Measurements from ENCODE around the gene NEK6.
A peak's percentile ranks its signal among the peaks of the same experiment; 100 is the strongest.

NEK6 gene

GRCh38 chr9:124329206-124329792 lies 71.5 kb downstream of the NEK6 start:
- peaks cover under 1 to 7% of the 10 kb centered on the region in 2 donors for H3K4me1 Mint-ChIP-seq
- no peak overlapping the region for H3K27ac Mint-ChIP-seq
- H3K9me3 Mint-ChIP-seq = no peaks in the 10 kb centered on the region
- no peaks in the 10 kb centered on the region for H3K27me3 Mint-ChIP-seq
- peaks cover 47 to 67% of the 10 kb centered on the region in 2 donors for H3K36me3 Mint-ChIP-seq
- no peak for DNase-seq
- no peak for ATAC-seq (replicated peaks)
- no peak overlapping the region for H3K4me3 Mint-ChIP-seq

GRCh38 chr9:124330011-124330697 lies 72.4 kb downstream of the NEK6 start:
- no peak for DNase-seq

GRCh38 chr9:124331580-124331979 lies 73.8 kb downstream of the NEK6 start:
- H3K27ac Mint-ChIP-seq = no peak overlapping the region
- peaks cover 60 to 85% of the 10 kb centered on the region in 2 donors for H3K36me3 Mint-ChIP-seq
- H3K4me1 Mint-ChIP-seq = peaks cover 0 to 3% of the 10 kb centered on the region in 2 donors
- peaks cover 0 to 3% of the 10 kb centered on the region in 2 donors for H3K9me3 Mint-ChIP-seq
- ATAC-seq (replicated peaks) (no peak), DNase-seq (no peak)
- H3K4me3 Mint-ChIP-seq = no peak overlapping the region
- no peaks in the 10 kb centered on the region for H3K27me3 Mint-ChIP-seq

More at GRCh38 chr9:124330011-124330697, 72.4 kb downstream of the NEK6 start:
- peaks cover 53 to 75% of the 10 kb centered on the region in 2 donors for H3K36me3 Mint-ChIP-seq
- ATAC-seq (replicated peaks) = no peak
- no peaks in the 10 kb centered on the region for H3K9me3 Mint-ChIP-seq
- no peaks in the 10 kb centered on the region for H3K27me3 Mint-ChIP-seq
- no peak overlapping the region for H3K4me3 Mint-ChIP-seq
- peaks cover 0 to 3% of the 10 kb centered on the region in 2 donors for H3K4me1 Mint-ChIP-seq
- H3K27ac Mint-ChIP-seq = peak overlapping the region; percentile 88

GRCh38 chr9:124332361-124333202 lies 74.8 kb downstream of the NEK6 start:
- Mint-ChIP-seq H3K4me3 (no peak overlapping the region), H3K27me3 (no peaks in the 10 kb centered on the region), H3K27ac (peak overlapping the region; percentile 4), H3K9me3 (peaks cover 0 to 5% of the 10 kb centered on the region in 2 donors), H3K4me1 (peaks cover 0 to 3% of the 10 kb centered on the region in 2 donors), H3K36me3 (peaks cover 62 to 86% of the 10 kb centered on the region in 2 donors)
- DNase-seq (no peak), ATAC-seq (replicated peaks) (no peak)

- Mint-ChIP-seq H3K27me3 (no peaks in the 10 kb centered on the region), H3K27ac (no peak overlapping the region), H3K4me3 (no peak overlapping the region), H3K9me3 (peaks cover 0 to 5% of the 10 kb centered on the region in 2 donors), H3K4me1 (peaks cover 0 to 3% of the 10 kb centered on the region in 2 donors), H3K36me3 (peaks cover 68 to 87% of the 10 kb centered on the region in 2 donors)
- no peak for ATAC-seq (replicated peaks)
- DNase-seq = no peak
Observed at GRCh38 chr9:124333203-124333579, 75.4 kb downstream of the NEK6 start.

- Mint-ChIP-seq H3K4me3 (no peak overlapping the region), H3K36me3 (peaks cover 75 to 91% of the 10 kb centered on the region in 2 donors), H3K4me1 (peaks cover 0 to 3% of the 10 kb centered on the region in 2 donors), H3K27me3 (no peaks in the 10 kb centered on the region), H3K27ac (peak overlapping the region; percentile 65), H3K9me3 (peaks cover 0 to 5% of the 10 kb centered on the region in 2 donors)
- ATAC-seq (replicated peaks) = no peak
- DNase-seq = no peak
Observed at GRCh38 chr9:124334568-124335319, 77.0 kb downstream of the NEK6 start.

- Mint-ChIP-seq H3K4me3 (no peak overlapping the region), H3K36me3 (peaks cover 74 to 89% of the 10 kb centered on the region in 2 donors), H3K27me3 (no peaks in the 10 kb centered on the region), H3K4me1 (peaks cover 0 to 3% of the 10 kb centered on the region in 2 donors), H3K27ac (no peak overlapping the region), H3K9me3 (peaks cover 0 to 5% of the 10 kb centered on the region in 2 donors)
- DNase-seq = no peak
- ATAC-seq (replicated peaks) = no peak
Observed at GRCh38 chr9:124335320-124335707, 77.6 kb downstream of the NEK6 start.

- Mint-ChIP-seq H3K4me3 (no peak overlapping the region), H3K27me3 (no peaks in the 10 kb centered on the region), H3K27ac (no peak overlapping the region), H3K9me3 (peaks cover 0 to 5% of the 10 kb centered on the region in 2 donors), H3K36me3 (peaks cover 77 to 85% of the 10 kb centered on the region in 2 donors), H3K4me1 (peaks cover 0 to 3% of the 10 kb centered on the region in 2 donors)
- ATAC-seq (replicated peaks) = no peak
- no peak for DNase-seq
Observed at GRCh38 chr9:124337562-124337961, 79.8 kb downstream of the NEK6 start.

- ATAC-seq (replicated peaks) (no peak), DNase-seq (no peak)
- Mint-ChIP-seq H3K9me3 (peaks cover 0 to 5% of the 10 kb centered on the region in 2 donors), H3K36me3 (peaks cover 62 to 74% of the 10 kb centered on the region in 2 donors), H3K27ac (no peak overlapping the region), H3K27me3 (no peaks in the 10 kb centered on the region), H3K4me3 (no peak overlapping the region), H3K4me1 (no peaks in the 10 kb centered on the region)
Observed at GRCh38 chr9:124339603-124340146, 81.9 kb downstream of the NEK6 start.

GRCh38 chr9:124340219-124341069 lies 82.7 kb downstream of the NEK6 start:
- H3K4me1 Mint-ChIP-seq = no peaks in the 10 kb centered on the region
- no peaks in the 10 kb centered on the region for H3K27me3 Mint-ChIP-seq
- H3K4me3 Mint-ChIP-seq = no peak overlapping the region
- peak overlapping the region; percentile 25 for H3K27ac Mint-ChIP-seq
- H3K9me3 Mint-ChIP-seq = peaks cover 0 to 5% of the 10 kb centered on the region in 2 donors
- no peak for ATAC-seq (replicated peaks)
- peaks cover 60 to 70% of the 10 kb centered on the region in 2 donors for H3K36me3 Mint-ChIP-seq
- DNase-seq = no peak

GRCh38 chr9:124341455-124342170 lies 83.9 kb downstream of the NEK6 start:
- peaks cover 0 to 2% of the 10 kb centered on the region in 2 donors for H3K9me3 Mint-ChIP-seq
- H3K4me3 Mint-ChIP-seq = no peak overlapping the region
- H3K27me3 Mint-ChIP-seq = no peaks in the 10 kb centered on the region
- H3K36me3 Mint-ChIP-seq = peaks cover 50 to 64% of the 10 kb centered on the region in 2 donors
- ATAC-seq (replicated peaks) = no peak
- no peak for DNase-seq
- peak overlapping the region; percentile 51 for H3K27ac Mint-ChIP-seq
- H3K4me1 Mint-ChIP-seq = peaks cover 0 to 2% of the 10 kb centered on the region in 2 donors

GRCh38 chr9:124342402-124342775 lies 84.6 kb downstream of the NEK6 start:
- H3K4me3 Mint-ChIP-seq = no peak overlapping the region
- H3K36me3 Mint-ChIP-seq = peaks cover 49 to 63% of the 10 kb centered on the region in 2 donors
- ATAC-seq (replicated peaks) (no peak), DNase-seq (no peak)
- no peaks in the 10 kb centered on the region for H3K27me3 Mint-ChIP-seq
- H3K4me1 Mint-ChIP-seq = peaks cover 0 to 5% of the 10 kb centered on the region in 2 donors
- H3K27ac Mint-ChIP-seq = no peak overlapping the region
- H3K9me3 Mint-ChIP-seq = no peaks in the 10 kb centered on the region

Measured in stimulated activated naive B cell treated with anti-CD40 and anti-IgM and Interleukin-4, amounts not matched to agents 10 μg/mL and 1 μg/mL and 100 μg/mL, for 72 hours (primary cell).